Peyer's patch (tissue), 4 donors: Measurements from ENCODE around the gene NELL1.

Experiments
- CTCF ChIP-seq, 6 experiments: fragments of 450-650 bp in 4 of 6; fragments of 200-600 bp in 2 of 6; sonication (generic) in 1 of 6; IDR thresholded peaks; one replicate each; pipeline ENCODE4 v1.5.1; 2017 to 2019; ENCODE audit warnings: antibody characterized with exemption in 6 of 6, mild to moderate bottlenecking in 3 of 6, moderate library complexity in 1 of 6
- POLR2A ChIP-seq, 2 donors: fragments of 450-650 bp; IDR thresholded peaks; one replicate each; pipeline ENCODE4 v1.5.1; 2017; ENCODE audit warnings: antibody characterized with exemption in 2 of 2, mild to moderate bottlenecking in 2 of 2, moderate library complexity in 2 of 2

DNA sequence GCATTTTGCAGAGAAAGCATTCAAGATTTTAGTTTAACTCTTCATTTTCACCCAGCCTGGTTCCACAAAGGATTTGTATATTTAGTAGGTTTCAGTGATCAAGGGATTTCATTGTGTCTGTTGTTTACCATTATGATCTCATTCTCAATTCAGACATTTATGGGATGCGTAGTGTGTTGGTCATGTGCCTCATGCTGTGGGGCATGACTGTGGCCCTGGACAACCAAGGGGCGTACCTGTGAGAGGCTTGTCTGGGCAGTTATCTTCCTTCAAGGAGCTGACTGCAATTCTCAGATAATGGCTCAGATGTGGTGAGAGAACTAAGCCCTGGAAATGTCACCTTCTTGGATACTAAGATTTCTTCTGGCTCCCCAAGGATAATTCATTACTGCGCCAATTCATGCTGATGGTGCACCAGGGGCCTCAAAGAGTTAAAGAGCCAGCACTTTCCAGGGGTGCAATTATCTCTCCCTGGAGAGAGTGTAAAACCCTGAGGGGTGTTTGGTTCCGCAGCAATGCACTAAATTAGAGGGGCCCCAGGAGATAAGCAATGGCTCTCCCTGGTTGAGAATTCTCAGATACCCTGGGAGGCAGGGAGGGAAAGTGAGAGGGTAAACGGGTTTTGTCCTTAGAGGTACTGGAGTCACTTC is 37.7 kb upstream of the NELL1 start:
- TF ChIP-seq CTCF (IDR thresholded peaks at IDR 0.05) (no peak), POLR2A (IDR thresholded peaks at IDR 0.05) (no peak)
